Medulla oblongata (tissue), 1 donor: ENCODE results near the gene PLCH1.

Source experiments
- DNase-seq: peaks from one replicate; pipeline ENCODE4 v3.0.0-alpha.2; 2015; ENCODE audit errors: extremely low spot score

The PLCH1 gene

DNA sequence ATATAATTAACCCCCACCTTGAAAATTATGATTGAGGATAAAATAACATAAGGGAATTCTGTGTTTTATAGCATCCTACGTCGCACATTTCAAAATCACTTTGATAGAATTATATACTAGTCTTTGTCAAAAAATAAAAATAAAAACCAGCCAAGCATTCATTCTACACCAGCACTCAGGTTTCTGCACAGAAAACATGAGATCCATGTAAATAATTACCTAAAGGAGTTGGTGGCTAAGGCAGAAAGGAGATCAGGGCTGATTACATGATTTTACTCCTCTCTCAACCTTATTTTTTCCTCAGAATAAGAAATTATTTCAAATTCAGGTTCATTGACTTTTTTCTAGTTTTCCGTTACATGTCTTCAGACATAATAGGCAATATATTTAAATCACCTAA, 194.5 kb downstream of the PLCH1 start:
- DNase-seq, result no peak

DNA sequence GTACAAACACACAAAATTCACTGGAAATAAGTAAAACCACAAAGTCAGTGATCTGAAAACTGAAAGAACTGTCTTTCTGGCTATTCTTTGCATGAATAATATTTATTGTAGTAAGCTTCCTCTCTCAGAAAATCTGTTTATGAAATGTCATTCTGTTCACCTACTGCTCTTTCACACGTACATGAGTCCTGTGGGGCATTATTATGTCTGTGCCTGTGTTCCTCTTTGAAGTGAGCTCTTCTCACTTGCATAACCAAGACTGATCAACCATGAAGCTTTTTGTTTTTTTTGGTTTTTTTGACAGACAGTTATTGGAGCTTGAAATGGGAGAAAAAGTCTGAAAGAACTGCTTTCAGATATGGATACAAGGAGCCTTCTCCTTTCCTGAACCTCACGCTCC, 195.8 kb downstream of the PLCH1 start:
- no peak for DNase-seq

DNA sequence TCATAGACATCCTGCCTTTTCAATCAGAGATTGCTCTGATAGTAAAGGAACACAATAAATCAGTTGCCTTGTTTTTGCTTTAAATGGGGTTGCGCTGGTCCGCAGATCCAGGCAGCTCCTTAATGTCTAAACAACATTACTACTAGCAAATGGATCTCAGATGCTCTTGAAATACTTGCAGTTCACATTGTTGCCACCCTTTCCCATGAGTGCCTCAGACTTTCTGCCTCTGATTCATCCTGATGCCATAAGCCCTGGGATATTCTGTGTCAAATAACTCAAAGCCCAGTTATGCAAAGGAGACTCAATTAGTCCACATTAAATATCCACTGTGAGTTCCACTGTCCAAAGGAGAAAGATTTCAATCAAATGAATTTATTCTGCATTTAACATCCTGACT, 196.7 kb downstream of the PLCH1 start:
- DNase-seq, result no peak

DNA sequence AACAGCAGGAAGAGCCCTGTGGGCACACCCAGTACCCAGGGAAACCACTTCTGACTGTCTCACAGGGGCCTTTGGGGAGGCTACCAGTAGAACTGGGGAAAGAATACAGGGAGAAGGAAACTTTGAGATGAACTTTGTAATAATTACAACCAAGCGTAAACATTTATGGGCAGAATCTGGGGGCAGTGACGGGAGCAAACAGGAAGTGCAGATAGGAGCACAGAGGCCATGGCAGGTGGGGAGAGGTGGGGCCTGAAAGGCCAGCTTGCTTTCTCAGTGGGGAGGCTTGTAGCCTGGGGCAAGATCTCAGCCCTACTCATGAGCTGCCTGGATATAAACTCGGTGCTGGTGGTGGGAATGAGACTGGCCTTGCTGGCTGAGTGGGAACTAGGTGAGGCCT, 209.8 kb downstream of the PLCH1 start:
- DNase-seq, result no peak

GRCh38 chr3:155528579-155528978, 216.3 kb downstream of the PLCH1 start:
- DNase-seq, result no peak

DNA sequence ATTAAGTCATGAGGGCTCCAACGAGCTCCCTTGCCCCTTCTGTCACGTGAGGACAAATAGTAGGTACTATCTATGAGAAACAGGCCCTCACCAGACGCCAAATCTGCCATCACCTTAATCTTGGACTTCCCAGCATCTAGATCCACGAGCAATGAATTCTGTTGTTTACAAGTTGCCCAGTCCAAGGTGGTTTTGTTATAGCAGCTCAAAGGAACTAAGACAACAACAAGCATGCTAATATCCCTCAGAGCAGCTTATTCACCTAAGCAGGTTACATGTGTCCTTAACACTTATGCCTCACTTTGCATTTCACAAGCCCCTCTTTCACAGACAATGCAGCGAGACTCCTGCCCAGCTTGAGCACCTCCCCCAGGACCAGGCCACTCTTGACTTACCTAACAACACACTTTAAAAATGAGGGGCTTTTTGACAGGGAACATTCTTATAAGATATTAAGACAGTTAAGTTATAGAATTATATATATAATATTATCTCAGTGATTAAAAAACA, 219.5 kb downstream of the PLCH1 start:
- DNase-seq, result no peak

GRCh38 chr3:155520463-155520862, 224.4 kb downstream of the PLCH1 start:
- no peak for DNase-seq

DNA sequence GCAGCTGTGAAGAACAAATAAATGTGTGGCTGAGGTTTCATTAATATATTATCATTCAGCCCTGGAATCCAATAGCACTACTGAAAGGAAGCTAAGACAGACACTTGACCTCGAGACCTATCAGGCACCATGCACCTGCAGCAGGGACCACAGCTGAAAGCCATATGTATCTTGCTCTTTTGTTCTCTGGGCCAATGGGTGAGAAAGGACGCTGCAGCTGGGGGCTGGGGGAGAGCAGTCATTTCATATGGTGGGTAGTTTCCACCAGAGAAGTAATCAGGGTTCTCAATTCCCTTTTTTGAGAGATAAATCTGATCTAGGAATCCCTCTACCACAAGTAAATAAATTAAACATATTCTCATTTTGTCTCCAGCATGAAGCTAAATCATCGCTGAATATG, 225.8 kb downstream of the PLCH1 start:
- DNase-seq, result no peak

GRCh38 chr3:155517903-155518302, 227.0 kb downstream of the PLCH1 start:
- DNase-seq, result no peak

DNA sequence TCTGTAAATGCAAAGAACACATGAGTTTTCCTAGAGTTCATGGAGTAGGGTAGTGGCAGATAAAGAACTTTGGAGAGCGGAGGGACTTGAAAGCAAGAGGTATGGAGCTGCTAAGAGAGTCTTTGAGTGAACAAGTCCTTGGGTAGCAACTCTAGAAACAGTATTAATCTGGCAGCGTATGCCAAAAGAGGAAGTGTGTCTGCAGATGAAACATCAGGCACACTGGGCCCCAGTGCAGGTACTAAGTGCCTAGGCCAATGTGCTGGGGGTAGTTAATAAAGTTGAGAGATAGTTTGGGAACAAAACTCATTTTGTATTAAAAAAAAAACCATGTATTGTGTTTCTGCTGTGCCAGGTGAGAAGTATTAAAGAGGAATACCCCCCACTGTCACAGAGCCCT, 228.4 kb downstream of the PLCH1 start:
- DNase-seq, result no peak

GRCh38 chr3:155512867-155513261, 232.0 kb downstream of the PLCH1 start:
- no peak for DNase-seq

- no peak for DNase-seq
Observed at GRCh38 chr3:155512175-155512866, 232.6 kb downstream of the PLCH1 start.

- DNase-seq, result no peak
Observed at GRCh38 chr3:155504682-155505081, 240.2 kb downstream of the PLCH1 start.

GRCh38 chr3:155502630-155503029, 242.2 kb downstream of the PLCH1 start:
- no peak for DNase-seq

- no peak for DNase-seq
Observed at GRCh38 chr3:155500194-155500818, 244.6 kb downstream of the PLCH1 start.

DNA sequence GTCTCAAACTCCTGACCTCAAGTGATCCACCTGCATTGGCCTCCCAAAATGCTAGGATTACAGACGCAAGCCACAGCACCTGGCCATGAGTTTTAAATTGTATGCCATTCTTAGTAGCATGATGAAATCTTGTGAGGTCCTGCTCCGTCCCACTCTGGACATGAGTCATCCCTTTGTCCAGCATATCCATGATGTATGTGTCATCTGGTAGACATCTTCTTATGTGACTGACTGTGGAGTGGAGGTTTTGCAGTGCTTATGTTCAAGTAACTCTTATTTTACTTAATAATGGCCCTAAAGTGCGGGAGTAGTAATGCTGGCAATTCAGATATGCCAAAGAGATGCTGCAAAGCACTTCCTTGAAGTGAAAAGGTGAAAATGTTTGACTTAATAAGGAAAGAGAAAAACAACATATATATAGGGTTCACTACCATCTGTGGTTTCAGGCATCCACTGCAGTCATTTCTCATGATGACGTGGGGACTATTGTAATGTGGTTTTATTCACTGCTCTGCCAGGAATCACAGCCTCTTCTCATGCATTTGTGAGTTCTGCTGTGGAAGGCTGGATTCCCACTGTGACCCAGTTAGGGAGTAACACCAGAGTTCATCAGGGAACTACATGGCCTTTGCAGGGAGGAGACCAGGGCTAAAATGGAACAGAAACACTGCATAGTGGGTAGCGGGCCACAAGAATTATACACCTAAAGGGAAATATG, 246.8 kb downstream of the PLCH1 start:
- no peak for DNase-seq

DNA sequence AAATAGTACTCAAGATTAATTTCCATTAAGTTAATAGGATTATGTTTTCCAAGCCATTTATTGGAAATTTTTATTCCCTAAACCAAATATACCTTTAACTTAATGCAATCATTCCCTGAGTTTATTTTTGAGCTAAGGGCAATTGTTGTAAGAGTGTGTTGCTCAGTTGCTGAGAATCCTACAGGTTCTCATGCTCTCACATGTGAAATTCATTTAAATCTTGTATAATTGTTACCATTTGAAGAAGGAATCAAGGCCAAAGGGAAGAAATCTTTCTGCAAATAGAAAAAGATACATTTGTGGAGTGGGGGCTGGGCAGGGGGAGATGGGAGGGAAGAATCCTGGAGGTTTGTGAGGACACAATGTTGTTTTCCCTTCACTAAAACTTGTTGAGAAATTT, 248.7 kb downstream of the PLCH1 start:
- no peak for DNase-seq

GRCh38 chr3:155495387-155495786, 249.5 kb downstream of the PLCH1 start:
- DNase-seq, result no peak

DNA sequence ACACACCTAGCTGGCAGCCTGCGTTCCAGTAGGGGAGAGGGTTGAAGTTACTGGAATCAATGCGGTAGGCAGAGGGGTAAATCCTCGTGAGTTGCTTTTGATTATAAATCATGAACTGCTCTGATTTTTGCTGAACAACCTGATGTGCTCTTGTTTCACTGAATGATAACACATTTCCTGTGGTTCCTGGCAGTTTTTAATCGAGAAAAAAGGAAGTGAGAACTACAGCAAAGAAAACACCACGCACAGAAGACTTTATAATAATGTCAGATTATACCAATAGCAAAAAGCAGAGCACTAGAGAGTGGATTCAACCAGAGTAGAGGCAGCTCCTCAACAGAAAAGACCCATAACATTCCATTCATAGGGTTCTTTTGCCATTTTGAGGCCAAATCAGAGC, 250.5 kb downstream of the PLCH1 start:
- DNase-seq, result no peak

GRCh38 chr3:155492841-155493240, 252.0 kb downstream of the PLCH1 start:
- no peak for DNase-seq

DNA sequence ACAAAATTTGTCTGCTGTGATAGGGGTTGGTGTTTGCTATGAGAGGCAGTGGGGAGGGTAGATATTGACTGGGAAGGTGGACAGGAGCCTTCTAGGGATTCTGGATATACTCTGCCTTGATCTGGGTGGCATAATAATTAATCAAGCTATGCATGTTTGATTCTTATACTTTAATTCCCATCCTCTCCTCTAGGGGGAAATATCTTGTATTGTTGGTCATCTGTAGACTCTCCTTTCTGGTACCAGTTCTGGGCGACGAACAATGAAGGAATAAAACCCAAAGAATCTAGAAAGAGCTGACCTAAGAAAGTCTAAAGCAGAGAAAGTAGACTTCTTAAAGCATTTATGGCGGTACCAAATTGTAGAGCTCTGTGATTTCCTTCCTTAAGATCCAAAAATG, 253.2 kb downstream of the PLCH1 start:
- DNase-seq, result no peak

DNA sequence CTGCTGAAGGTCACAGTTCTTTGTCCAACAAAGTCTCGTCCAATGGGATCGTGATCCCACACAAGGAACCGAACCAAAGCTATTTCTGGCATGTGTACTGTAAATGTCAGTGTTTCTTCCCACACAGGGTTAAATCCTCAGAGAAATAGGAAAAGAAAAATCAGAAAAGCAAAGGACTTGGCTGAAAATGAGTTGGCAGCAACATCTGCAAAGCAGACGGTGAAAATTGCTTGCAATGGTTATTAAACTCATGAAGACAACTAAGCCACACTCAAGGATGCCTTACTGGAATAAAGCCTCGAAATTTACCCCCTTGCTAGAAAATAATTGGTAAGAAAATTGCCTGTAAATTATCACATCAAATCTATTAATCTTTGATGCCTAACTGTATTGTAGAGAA, 256.2 kb downstream of the PLCH1 start:
- no peak for DNase-seq

DNA sequence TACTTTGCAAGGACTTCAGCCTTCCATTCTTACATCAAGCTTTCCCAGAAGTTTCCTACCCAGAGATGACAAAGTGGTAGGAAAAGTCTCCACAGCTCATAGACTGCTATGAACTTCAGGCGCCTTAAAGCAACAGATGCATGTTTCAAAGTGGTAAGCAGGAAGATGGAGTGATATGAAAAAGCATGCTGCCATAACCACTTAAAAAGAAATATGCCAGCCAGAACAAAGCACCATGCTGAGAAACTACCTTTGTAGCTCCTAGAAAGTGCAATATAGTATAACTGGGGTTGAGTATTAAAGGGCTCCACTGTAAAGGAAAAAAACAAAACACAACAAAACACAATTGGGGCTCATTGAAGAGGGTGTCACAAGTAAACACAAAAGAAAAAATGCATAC, 259.0 kb downstream of the PLCH1 start:
- DNase-seq, result no peak
